Neural progenitor cell (in vitro differentiated cells): ENCODE data around the gene DCUN1D5. TPM values are rescaled to one million over a fixed set of nuclear protein-coding genes. Genes with fewer than 3 reads are reported as not detected.
A peak's percentile ranks its signal among the peaks of the same experiment; 100 is the strongest.

Source experiments
- DNase-seq: peaks from one replicate; pipeline ENCODE4 v3.0.0-alpha.2; 2016; ENCODE audit warnings: low spot score
- H2AFZ ChIP-seq: fragments of 200-600 bp; sonication (generic); replicated peaks from 2 replicates; pipeline ENCODE4 v1.6.1; 2016; ENCODE audit warnings: antibody characterized with exemption
- H3F3A ChIP-seq: fragments of 200-600 bp; sonication (generic); 2 replicates; pipeline ENCODE4 v1.6.1; 2016; ENCODE audit warnings: antibody characterized with exemption, low read depth
- H3K27ac ChIP-seq: fragments of 200-600 bp; sonication (generic); 2 replicates; pipeline ENCODE4 v1.5.1; 2016; ENCODE audit warnings: mild to moderate bottlenecking
- H3K27me3 ChIP-seq: fragments of 200-600 bp; sonication (generic); 2 replicates; pipeline ENCODE4 v1.6.1; 2016; ENCODE audit warnings: mild to moderate bottlenecking, moderate library complexity
- H3K36me3 ChIP-seq: fragments of 200-600 bp; sonication (generic); 2 replicates; pipeline ENCODE4 v1.5.1; 2016
- H3K4me1 ChIP-seq: fragments of 200-600 bp; sonication (generic); 2 replicates; pipeline ENCODE4 v1.6.1; 2016; ENCODE audit warnings: mixed run types
- H3K4me2 ChIP-seq: fragments of 200-600 bp; sonication (generic); 2 replicates; pipeline ENCODE4 v1.6.1; 2016
- H3K4me3 ChIP-seq: fragments of 200-600 bp; sonication (generic); 2 replicates; pipeline ENCODE4 v1.5.1; 2016
- H3K79me2 ChIP-seq: fragments of 200-600 bp; sonication (generic); 2 replicates; pipeline ENCODE4 v1.6.1; 2016; ENCODE audit warnings: low read depth
- H3K9ac ChIP-seq: fragments of 200-600 bp; sonication (generic); 2 replicates; pipeline ENCODE4 v1.6.1; 2016
- H3K9me3 ChIP-seq: fragments of 200-600 bp; sonication (generic); 2 replicates; pipeline ENCODE4 v1.5.1; 2016; ENCODE audit warnings: low read depth
- H4K20me1 ChIP-seq: fragments of 200-600 bp; sonication (generic); 2 replicates; pipeline ENCODE4 v1.6.1; 2016; ENCODE audit warnings: low read depth
- H3K27ac Mint-ChIP-seq: 3 replicates; pipeline ENCODE4 v1.8.0; 2021; ENCODE audit warnings: mixed read lengths
- H3K27me3 Mint-ChIP-seq: 2 replicates; pipeline ENCODE4 v1.8.0; 2022; ENCODE audit warnings: low read depth, mild to moderate bottlenecking, inconsistent platforms, moderate library complexity, mixed read lengths; ENCODE audit not compliant: insufficient read depth
- H3K36me3 Mint-ChIP-seq: 3 replicates; pipeline ENCODE4 v1.8.0; 2021; ENCODE audit warnings: mixed read lengths
- H3K4me1 Mint-ChIP-seq: 3 replicates; pipeline ENCODE4 v1.8.0; 2021; ENCODE audit warnings: mixed read lengths
- H3K4me3 Mint-ChIP-seq: 3 replicates; pipeline ENCODE4 v1.8.0; 2021; ENCODE audit warnings: mild to moderate bottlenecking, moderate library complexity, mixed read lengths
- H3K9me3 Mint-ChIP-seq: 3 replicates; pipeline ENCODE4 v1.8.0; 2020; ENCODE audit warnings: mixed read lengths
- EZH2 ChIP-seq: fragments of 200-600 bp; sonication (generic); IDR thresholded peaks from 2 replicates; pipeline ENCODE4 v1.6.1; 2017; ENCODE audit warnings: antibody characterized with exemption, mild to moderate bottlenecking, moderate library complexity
- EZH2phosphoT487 ChIP-seq: fragments of 200-600 bp; sonication (generic); IDR thresholded peaks from 2 replicates; pipeline ENCODE4 v1.6.1; 2017; ENCODE audit warnings: antibody characterized with exemption
- total RNA-seq: library from RNA; depleted of rRNA; stranded (reverse); fragments of >200 nt; gene quantifications from 2 replicates; pipeline ENCODE4 v1.2.3, GENCODE V29; 2015; ENCODE audit warnings: low replicate concordance
- TF ChIP-seq, protein P1 (sequence below): fragments of 200-600 bp; sonication (generic); IDR thresholded peaks from 2 replicates; pipeline ENCODE4 v1.5.1; 2017; ENCODE audit warnings: antibody characterized with exemption, mild to moderate bottlenecking

DCUN1D5 gene
- total RNA-seq, 1 donor from 2014 or later: 75.9 TPM

DNA sequence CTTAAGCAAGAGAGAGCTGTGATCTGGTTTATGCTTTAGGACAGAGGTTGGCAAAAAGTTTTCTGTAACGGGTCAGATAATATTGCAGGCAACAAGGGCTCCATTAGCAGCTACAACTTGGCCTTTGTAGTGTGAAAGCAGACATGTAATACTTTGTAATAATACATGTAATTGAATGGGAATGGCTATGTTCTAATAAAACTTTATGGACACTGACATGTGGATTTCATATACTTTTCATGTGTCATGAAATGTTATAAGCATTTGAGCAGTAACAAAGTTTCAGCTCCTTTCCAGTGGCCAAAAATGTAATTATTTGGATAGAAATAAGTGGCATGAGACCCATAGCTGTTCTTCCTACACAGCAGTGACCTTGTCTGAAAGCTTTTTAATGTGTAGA, 20.4 kb upstream of the DCUN1D5 start:
- Histone ChIP-seq H3K27me3 (no peaks in the 10 kb centered on the region), H2AFZ (no peak overlapping the region), H3K4me1 (peaks cover 17% of the 10 kb centered on the region), H3K9me3 (no peaks in the 10 kb centered on the region), H3K79me2 (peaks cover 45% of the 10 kb centered on the region), H3K27ac (no peak overlapping the region), H3K36me3 (peaks cover under 1% of the 10 kb centered on the region), H4K20me1 (no peaks in the 10 kb centered on the region), H3K9ac (no peak overlapping the region), H3K4me3 (peak overlapping the region; percentile 77), H3K4me2 (peak overlapping the region; percentile 93), H3F3A (peaks cover 13% of the 10 kb centered on the region)
- Mint-ChIP-seq H3K4me3 (peak overlapping the region; percentile 98), H3K27me3 (peaks cover 2% of the 10 kb centered on the region), H3K9me3 (no peaks in the 10 kb centered on the region), H3K27ac (no peak overlapping the region), H3K4me1 (peaks cover 32% of the 10 kb centered on the region), H3K36me3 (peaks cover 11% of the 10 kb centered on the region)
- TF ChIP-seq EZH2phosphoT487: no peak
- DNase-seq: no peak

DNA sequence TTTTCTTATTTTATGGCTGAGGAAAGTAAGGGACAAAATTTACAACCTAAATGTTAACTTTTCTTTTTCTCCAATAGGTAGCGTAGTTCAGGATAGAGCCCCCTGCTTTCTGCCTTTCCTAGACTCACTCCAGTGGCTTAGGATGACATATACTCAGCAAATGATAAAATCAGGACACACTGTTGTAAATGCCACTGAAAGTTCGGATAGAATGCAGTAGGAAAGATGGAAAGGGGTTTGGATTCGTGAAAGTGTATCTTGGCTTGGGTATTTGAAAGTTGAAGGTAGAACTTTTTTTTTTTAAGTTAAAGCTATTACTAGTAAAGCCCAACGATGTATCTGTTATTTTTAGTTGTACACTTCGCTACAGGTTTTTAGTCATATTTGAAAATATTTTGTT, 19.4 kb upstream of the DCUN1D5 start:
- peak overlapping the region; percentile 98 for H3K4me3 Mint-ChIP-seq
- Histone ChIP-seq H2AFZ (no peak overlapping the region), H3K27ac (no peak overlapping the region), H3K9ac (no peak overlapping the region), H3K4me1 (peaks cover 17% of the 10 kb centered on the region), H3K36me3 (no peaks in the 10 kb centered on the region), H3K79me2 (peaks cover 45% of the 10 kb centered on the region), H3K9me3 (no peaks in the 10 kb centered on the region), H3K4me3 (peak overlapping the region; percentile 77), H3F3A (peaks cover 13% of the 10 kb centered on the region), H3K4me2 (peak overlapping the region; percentile 93), H4K20me1 (no peaks in the 10 kb centered on the region), H3K27me3 (no peaks in the 10 kb centered on the region)
- no peak overlapping the region for H3K27ac Mint-ChIP-seq
- DNase-seq: no peak
- TF ChIP-seq EZH2: no peak
- peaks cover 32% of the 10 kb centered on the region for H3K4me1 Mint-ChIP-seq
- H3K27me3 Mint-ChIP-seq: peaks cover 2% of the 10 kb centered on the region
- no peaks in the 10 kb centered on the region for H3K9me3 Mint-ChIP-seq
- H3K36me3 Mint-ChIP-seq: peaks cover 11% of the 10 kb centered on the region

DNA sequence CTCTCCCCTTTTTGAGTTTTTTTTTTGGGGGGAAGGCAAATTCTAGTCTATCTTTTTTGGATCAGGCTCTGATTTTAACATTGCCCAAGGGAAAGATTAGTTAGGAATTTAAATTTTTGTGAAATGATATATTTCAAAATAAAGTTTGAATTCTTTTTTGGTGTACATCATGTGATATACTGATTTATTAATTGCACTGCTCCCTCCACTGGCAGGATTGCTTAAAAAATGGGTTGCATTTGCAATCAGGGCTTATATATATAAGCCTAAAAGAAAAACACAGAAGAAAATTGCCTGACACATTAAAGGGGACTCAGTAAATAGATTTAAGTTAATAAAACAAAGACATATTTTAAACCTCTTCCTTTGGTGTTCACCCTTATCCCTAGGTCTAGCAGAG, 18.4 kb upstream of the DCUN1D5 start:
- peaks cover 2% of the 10 kb centered on the region for H3K27me3 Mint-ChIP-seq
- Histone ChIP-seq H4K20me1 (no peaks in the 10 kb centered on the region), H2AFZ (peak overlapping the region; percentile 97), H3K27ac (no peak overlapping the region), H3K27me3 (no peaks in the 10 kb centered on the region), H3K36me3 (no peaks in the 10 kb centered on the region), H3F3A (peaks cover 13% of the 10 kb centered on the region), H3K4me3 (peak overlapping the region; percentile 77), H3K9ac (no peak overlapping the region), H3K4me2 (peak overlapping the region; percentile 93), H3K4me1 (peaks cover 17% of the 10 kb centered on the region), H3K79me2 (peaks cover 45% of the 10 kb centered on the region), H3K9me3 (no peaks in the 10 kb centered on the region)
- no peak for DNase-seq
- no peaks in the 10 kb centered on the region for H3K9me3 Mint-ChIP-seq
- TF ChIP-seq EZH2phosphoT487: no peak
- TF ChIP-seq, protein P1, sequence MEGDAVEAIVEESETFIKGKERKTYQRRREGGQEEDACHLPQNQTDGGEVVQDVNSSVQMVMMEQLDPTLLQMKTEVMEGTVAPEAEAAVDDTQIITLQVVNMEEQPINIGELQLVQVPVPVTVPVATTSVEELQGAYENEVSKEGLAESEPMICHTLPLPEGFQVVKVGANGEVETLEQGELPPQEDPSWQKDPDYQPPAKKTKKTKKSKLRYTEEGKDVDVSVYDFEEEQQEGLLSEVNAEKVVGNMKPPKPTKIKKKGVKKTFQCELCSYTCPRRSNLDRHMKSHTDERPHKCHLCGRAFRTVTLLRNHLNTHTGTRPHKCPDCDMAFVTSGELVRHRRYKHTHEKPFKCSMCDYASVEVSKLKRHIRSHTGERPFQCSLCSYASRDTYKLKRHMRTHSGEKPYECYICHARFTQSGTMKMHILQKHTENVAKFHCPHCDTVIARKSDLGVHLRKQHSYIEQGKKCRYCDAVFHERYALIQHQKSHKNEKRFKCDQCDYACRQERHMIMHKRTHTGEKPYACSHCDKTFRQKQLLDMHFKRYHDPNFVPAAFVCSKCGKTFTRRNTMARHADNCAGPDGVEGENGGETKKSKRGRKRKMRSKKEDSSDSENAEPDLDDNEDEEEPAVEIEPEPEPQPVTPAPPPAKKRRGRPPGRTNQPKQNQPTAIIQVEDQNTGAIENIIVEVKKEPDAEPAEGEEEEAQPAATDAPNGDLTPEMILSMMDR: peak; percentile 8
- H3K27ac Mint-ChIP-seq: no peak overlapping the region
- H3K36me3 Mint-ChIP-seq: peaks cover 11% of the 10 kb centered on the region
- peaks cover 32% of the 10 kb centered on the region for H3K4me1 Mint-ChIP-seq
- H3K4me3 Mint-ChIP-seq: peak overlapping the region; percentile 98

DNA sequence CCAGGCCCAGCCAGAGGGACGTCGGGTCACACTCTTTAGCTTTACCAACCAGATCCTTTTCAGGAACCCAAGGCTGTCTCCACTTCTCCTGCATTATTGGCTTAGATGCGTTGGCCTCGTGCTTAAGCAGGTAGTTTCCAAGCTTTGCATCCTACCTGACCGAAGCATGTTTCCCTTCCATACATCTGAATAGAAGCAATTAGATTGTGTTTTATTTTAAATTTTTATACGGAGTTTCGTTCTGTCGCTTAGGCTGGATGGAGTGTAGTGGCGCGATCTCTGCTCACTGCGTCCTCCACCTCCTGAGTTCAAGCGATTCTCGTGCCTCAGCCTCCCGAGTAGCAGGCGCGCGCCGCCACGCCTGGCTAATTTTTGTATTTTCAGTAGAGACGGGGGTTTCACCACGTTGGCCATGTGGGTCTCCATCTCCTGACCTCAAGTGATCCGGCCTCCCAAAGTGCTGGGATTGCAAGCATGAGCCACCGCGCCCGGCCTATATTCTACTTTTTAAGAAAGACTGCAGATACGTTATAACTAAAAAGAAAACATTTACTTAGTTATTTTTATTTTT, 17.9 kb upstream of the DCUN1D5 start:
- Mint-ChIP-seq H3K4me3 (peak overlapping the region; percentile 98), H3K27ac (peak overlapping the region; percentile 99), H3K27me3 (peaks cover 2% of the 10 kb centered on the region), H3K4me1 (peaks cover 32% of the 10 kb centered on the region), H3K36me3 (peaks cover 9% of the 10 kb centered on the region), H3K9me3 (no peaks in the 10 kb centered on the region)
- Histone ChIP-seq H3K36me3 (no peaks in the 10 kb centered on the region), H3K27ac (peak overlapping the region; percentile 15), H2AFZ (peak overlapping the region; percentile 97), H3K4me1 (peaks cover 17% of the 10 kb centered on the region), H4K20me1 (no peaks in the 10 kb centered on the region), H3K79me2 (peaks cover 45% of the 10 kb centered on the region), H3K4me3 (peak overlapping the region; percentile 77), H3K4me2 (peak overlapping the region; percentile 93), H3F3A (peaks cover 13% of the 10 kb centered on the region), H3K27me3 (no peaks in the 10 kb centered on the region), H3K9me3 (no peaks in the 10 kb centered on the region), H3K9ac (peak overlapping the region; percentile 25)
- TF ChIP-seq EZH2phosphoT487: no peak
- TF ChIP-seq, protein P1: no peak
- TF ChIP-seq EZH2: no peak
- DNase-seq: peak; percentile 20
